Uterus (tissue), 2 donors: ENCODE measurements around the gene GADD45A.

Experiments used
- CTCF ChIP-seq, 4 experiments: fragments of 200-600 bp in 2 of 4; fragments of 450-650 bp in 2 of 4; sonication (generic) in 2 of 4; IDR thresholded peaks; one replicate each; pipeline ENCODE4 v1.5.1; 2016 to 2019; ENCODE audit warnings: antibody characterized with exemption in 4 of 4, mild to moderate bottlenecking in 2 of 4, moderate library complexity in 1 of 4
- POLR2A ChIP-seq, 2 donors: fragments of 450-650 bp; IDR thresholded peaks; one replicate each; pipeline ENCODE4 v1.6.1; 2016; ENCODE audit warnings: antibody characterized with exemption in 2 of 2, mild to moderate bottlenecking in 1 of 2, moderate library complexity in 1 of 2

GRCh38 chr1:67664048-67664447, 21.0 kb upstream of the GADD45A start:
- TF ChIP-seq CTCF (IDR thresholded peaks at IDR 0.05), result no peak
- no peak for TF ChIP-seq POLR2A (IDR thresholded peaks at IDR 0.05)
